ENCODE measurements around the gene FEM1C.

GRCh38 chr5:115520191-115520590, 24.4 kb downstream of the FEM1C start:
- TF ChIP-seq CTCF (IDR thresholded peaks at IDR 0.05) (no peak), REST (IDR thresholded peaks at IDR 0.05; ENCODE audit: insufficient read depth in 1 of 2, low read depth in 2 of 2, low read length in 1 of 2) (no peak), POLR2AphosphoS5 (IDR thresholded peaks at IDR 0.05; ENCODE audit: low read depth, low read length) (no peak), SIN3A (IDR thresholded peaks at IDR 0.05; ENCODE audit: borderline replicate concordance, insufficient read depth, low read depth, low read length) (no peak), TCF7L2 (IDR thresholded peaks at IDR 0.05; ENCODE audit: low read depth, low read length) (no peak)

All from Panc1 (cell line).